OCI-LY3 (cell line): ENCODE results near the gene GLMN.
"Not testable (repeated sequence)": the region's sequence is repeated elsewhere in the genome, so short reads cannot be mapped to it uniquely, and the experiment has no call there.

Experiments
- H2AFZ ChIP-seq: fragments of 200-600, 300-600 bp; shearing (Covaris generic); 2 replicates; pipeline ENCODE4 v1.6.0; 2014; ENCODE audit warnings: antibody characterized with exemption, low read depth, low read length
- H3K27ac ChIP-seq: fragments of 200-600, 300-600 bp; sonication (generic); 2 replicates; pipeline ENCODE4 v1.5.1; 2014; ENCODE audit warnings: mild to moderate bottlenecking, low read length, moderate library complexity, mixed read lengths
- H3K27me3 ChIP-seq: fragments of 200-600, 300-600 bp; sonication (generic); 2 replicates; pipeline ENCODE4 v1.6.1; 2014; ENCODE audit warnings: low read depth, low read length, mixed read lengths
- H3K36me3 ChIP-seq: fragments of 200-600, 300-600 bp; sonication (generic); replicated peaks from 2 replicates; pipeline ENCODE3; 2014; ENCODE audit warnings: low read depth, low read length, mixed read lengths
- H3K4me1 ChIP-seq: fragments of 300-600, 200-600 bp; sonication (generic); 2 replicates; pipeline ENCODE4 v1.6.1; 2014; ENCODE audit warnings: low read length, mixed read lengths
- H3K4me2 ChIP-seq: fragments of 200-600, 300-600 bp; sonication (generic); 2 replicates; pipeline ENCODE4 v1.6.1; 2014; ENCODE audit warnings: low read length, mixed read lengths
- H3K4me3 ChIP-seq: fragments of 300-600, 200-600 bp; sonication (generic); 2 replicates; pipeline ENCODE4 v1.5.1; 2014; ENCODE audit warnings: antibody characterized with exemption, mild to moderate bottlenecking, low read length, moderate library complexity
- H3K79me2 ChIP-seq: fragments of 300-600, 200-600 bp; shearing (Covaris generic); 2 replicates; pipeline ENCODE4 v1.6.1; 2014; ENCODE audit warnings: mild to moderate bottlenecking, low read length, mixed read lengths
- H3K9ac ChIP-seq: fragments of 300-600, 200-600 bp; shearing (Covaris generic); 2 replicates; pipeline ENCODE4 v1.6.0; 2014; ENCODE audit warnings: mild to moderate bottlenecking, low read length, moderate library complexity
- H3K9me3 ChIP-seq: fragments of 200-600, 300-600 bp; shearing (Covaris generic); 2 replicates; pipeline ENCODE4 v1.6.1; 2014; ENCODE audit warnings: low read length, mixed read lengths; ENCODE audit not compliant: insufficient read depth
- H4K20me1 ChIP-seq: fragments of 200-600, 300-600 bp; sonication (generic); 2 replicates; pipeline ENCODE4 v1.6.1; 2016; ENCODE audit warnings: low read length, mixed read lengths; ENCODE audit not compliant: insufficient read depth
- EZH2phosphoT487 ChIP-seq: fragments of 200-600 bp; shearing (Covaris generic); IDR thresholded peaks from 2 replicates; pipeline ENCODE4 v1.6.1; 2018; ENCODE audit warnings: antibody characterized with exemption, mixed run types, low read depth
- TF ChIP-seq, protein P1 (sequence below): fragments of 200-600, 300-600 bp; sonication (generic); IDR thresholded peaks from 2 replicates; pipeline ENCODE4 v1.5.1; 2014; ENCODE audit warnings: antibody characterized with exemption, low read length, low read depth

Gene GLMN

GRCh38 chr1:92262516-92262915 is 36.3 kb downstream of the GLMN start:
- TF ChIP-seq, protein P1, sequence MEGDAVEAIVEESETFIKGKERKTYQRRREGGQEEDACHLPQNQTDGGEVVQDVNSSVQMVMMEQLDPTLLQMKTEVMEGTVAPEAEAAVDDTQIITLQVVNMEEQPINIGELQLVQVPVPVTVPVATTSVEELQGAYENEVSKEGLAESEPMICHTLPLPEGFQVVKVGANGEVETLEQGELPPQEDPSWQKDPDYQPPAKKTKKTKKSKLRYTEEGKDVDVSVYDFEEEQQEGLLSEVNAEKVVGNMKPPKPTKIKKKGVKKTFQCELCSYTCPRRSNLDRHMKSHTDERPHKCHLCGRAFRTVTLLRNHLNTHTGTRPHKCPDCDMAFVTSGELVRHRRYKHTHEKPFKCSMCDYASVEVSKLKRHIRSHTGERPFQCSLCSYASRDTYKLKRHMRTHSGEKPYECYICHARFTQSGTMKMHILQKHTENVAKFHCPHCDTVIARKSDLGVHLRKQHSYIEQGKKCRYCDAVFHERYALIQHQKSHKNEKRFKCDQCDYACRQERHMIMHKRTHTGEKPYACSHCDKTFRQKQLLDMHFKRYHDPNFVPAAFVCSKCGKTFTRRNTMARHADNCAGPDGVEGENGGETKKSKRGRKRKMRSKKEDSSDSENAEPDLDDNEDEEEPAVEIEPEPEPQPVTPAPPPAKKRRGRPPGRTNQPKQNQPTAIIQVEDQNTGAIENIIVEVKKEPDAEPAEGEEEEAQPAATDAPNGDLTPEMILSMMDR = no peak
- TF ChIP-seq EZH2phosphoT487 = no peak
- Histone ChIP-seq H3K9ac (no peak overlapping the region), H3K27ac (no peak overlapping the region), H3K4me2 (no peak overlapping the region), H3K27me3 (no peaks in the 10 kb centered on the region), H4K20me1 (no peaks in the 10 kb centered on the region), H3K79me2 (no peaks in the 10 kb centered on the region), H3K4me3 (no peak overlapping the region), H3K36me3 (peaks cover 4% of the 10 kb centered on the region), H3K9me3 (no peaks in the 10 kb centered on the region), H3K4me1 (no peaks in the 10 kb centered on the region), H2AFZ (no peak overlapping the region)

DNA sequence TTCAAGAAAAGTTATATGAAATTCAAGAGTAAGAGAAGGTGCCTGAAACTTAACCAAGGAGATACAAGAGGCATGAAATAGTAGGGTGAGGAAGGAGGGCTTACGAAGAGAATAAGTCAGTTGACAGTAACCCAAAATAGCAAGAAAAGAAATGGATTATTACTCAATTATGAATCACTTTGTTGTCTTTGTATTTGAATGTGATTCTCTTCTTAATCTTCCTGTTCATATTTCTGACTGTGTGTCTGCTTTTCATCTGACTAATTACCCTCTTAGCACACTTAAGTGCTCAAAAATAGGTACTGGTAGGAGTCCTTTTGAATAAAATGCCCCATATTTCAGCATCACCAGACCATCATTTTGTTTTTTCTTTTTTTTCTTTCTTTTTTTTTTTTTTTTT is 39.4 kb downstream of the GLMN start:
- Histone ChIP-seq H3K27ac (no peak overlapping the region), H3K4me2 (no peak overlapping the region), H4K20me1 (no peaks in the 10 kb centered on the region), H3K9ac (no peak overlapping the region), H2AFZ (no peak overlapping the region), H3K36me3 (peaks cover 4% of the 10 kb centered on the region), H3K4me1 (no peaks in the 10 kb centered on the region), H3K9me3 (no peaks in the 10 kb centered on the region), H3K79me2 (no peaks in the 10 kb centered on the region), H3K4me3 (no peak overlapping the region), H3K27me3 (no peaks in the 10 kb centered on the region)
- TF ChIP-seq, protein P1 = no peak
- no peak for TF ChIP-seq EZH2phosphoT487

- H4K20me1 ChIP-seq, H3K9me3 ChIP-seq, H3K79me2 ChIP-seq, H3K27me3 ChIP-seq, H2AFZ ChIP-seq, H3K4me1 ChIP-seq, H3K4me3 ChIP-seq, H3K4me2 ChIP-seq, H3K9ac ChIP-seq, H3K36me3 ChIP-seq, H3K27ac ChIP-seq: not testable (repeated sequence)
Measured at GRCh38 chr1:92254714-92255113, 44.1 kb downstream of the GLMN start.

GRCh38 chr1:92244376-92244775 is 54.4 kb downstream of the GLMN start:
- H3K4me3 ChIP-seq = no peak overlapping the region
- H3K4me1 ChIP-seq = no peaks in the 10 kb centered on the region
- no peaks in the 10 kb centered on the region for H3K27me3 ChIP-seq
- no peak overlapping the region for H3K27ac ChIP-seq
- H3K36me3 ChIP-seq = no peaks in the 10 kb centered on the region
- no peak overlapping the region for H2AFZ ChIP-seq
- H4K20me1 ChIP-seq = no peaks in the 10 kb centered on the region
- no peak overlapping the region for H3K9ac ChIP-seq
- no peaks in the 10 kb centered on the region for H3K9me3 ChIP-seq
- TF ChIP-seq, protein P1 = no peak
- no peak for TF ChIP-seq EZH2phosphoT487
- no peaks in the 10 kb centered on the region for H3K79me2 ChIP-seq
- H3K4me2 ChIP-seq = no peak overlapping the region

- H3K79me2 ChIP-seq = no peaks in the 10 kb centered on the region
- TF ChIP-seq, protein P1 = no peak
- no peak for TF ChIP-seq EZH2phosphoT487
- no peaks in the 10 kb centered on the region for H3K9me3 ChIP-seq
- no peak overlapping the region for H3K4me2 ChIP-seq
- no peak overlapping the region for H3K9ac ChIP-seq
- H4K20me1 ChIP-seq = no peaks in the 10 kb centered on the region
- H3K4me1 ChIP-seq = no peaks in the 10 kb centered on the region
- H3K27me3 ChIP-seq = no peaks in the 10 kb centered on the region
- no peaks in the 10 kb centered on the region for H3K36me3 ChIP-seq
- no peak overlapping the region for H3K27ac ChIP-seq
- no peak overlapping the region for H3K4me3 ChIP-seq
- no peak overlapping the region for H2AFZ ChIP-seq
Measured at GRCh38 chr1:92240034-92240433, 58.8 kb downstream of the GLMN start.
